A549 (cell line): Measurements from ENCODE around the gene HES6.

Experiments used
- CBX2 ChIP-seq: fragments of 200-600 bp; sonication (generic); IDR thresholded peaks from 2 replicates; pipeline ENCODE4 v1.6.1; 2016; ENCODE audit warnings: low read depth, mild to moderate bottlenecking, borderline replicate concordance
- CBX8 ChIP-seq: fragments of 200-600 bp; sonication (generic); IDR thresholded peaks from 2 replicates; pipeline ENCODE4 v1.6.1; 2016
- CHD2 ChIP-seq: fragments of 150-350 bp; IDR thresholded peaks from 2 replicates; pipeline ENCODE4 v1.6.1; 2014; ENCODE audit warnings: low read length; ENCODE audit not compliant: partially characterized antibody
- CTCF ChIP-seq: fragments of >200 bp; sonication (Bioruptor Twin); formaldehyde crosslinking; IDR thresholded peaks from 3 replicates; pipeline ENCODE4 v1.5.1; 2016
- ELK1 ChIP-seq: fragments of 150-350 bp; IDR thresholded peaks from 2 replicates; pipeline ENCODE4 v1.6.1; 2014; ENCODE audit warnings: low read depth, mild to moderate bottlenecking, low read length
- HES2 ChIP-seq: fragments of >200 bp; sonication (Bioruptor Twin); formaldehyde crosslinking; IDR thresholded peaks from 2 replicates; pipeline ENCODE4 v1.6.1; 2016
- MAZ ChIP-seq: fragments of 150-350 bp; IDR thresholded peaks from 2 replicates; pipeline ENCODE4 v1.6.1; 2014; ENCODE audit warnings: antibody characterized with exemption, low read depth, low read length, borderline replicate concordance
- POLR2A ChIP-seq: IDR thresholded peaks from 2 replicates; pipeline ENCODE4 v1.6.1; 2012; ENCODE audit warnings: mild to moderate bottlenecking, low read length
- RAD21 ChIP-seq, 2 experiments: fragments of >200 bp in 1 of 2; sonication (Bioruptor Twin) in 1 of 2; formaldehyde crosslinking in 1 of 2; IDR thresholded peaks in 1 of 2; conservative IDR thresholded peaks in 1 of 2; 2 replicates in 1 of 2; 3 replicates in 1 of 2; pipeline ENCODE4 v1.6.1; 2012 to 2018; ENCODE audit warnings: inconsistent platforms in 1 of 2
- REST ChIP-seq: fragments of 200-600 bp; sonication (generic); IDR thresholded peaks from 2 replicates; pipeline ENCODE4 v1.6.1; 2016; ENCODE audit warnings: antibody characterized with exemption, mild to moderate bottlenecking, moderate library complexity
- RFX5 ChIP-seq: fragments of 450-650 bp; IDR thresholded peaks from 2 replicates; pipeline ENCODE4 v1.7.1; 2014; ENCODE audit warnings: antibody characterized with exemption, mild to moderate bottlenecking, moderate library complexity

- TF ChIP-seq HES2: no peak
- no peak for TF ChIP-seq CTCF
- TF ChIP-seq RAD21 (conservative IDR thresholded peaks at IDR 0.05 in 1 of 2, IDR thresholded peaks at IDR 0.05 in 1 of 2): no peak
- no peak for TF ChIP-seq POLR2A
- no peak for TF ChIP-seq CBX8
- TF ChIP-seq MAZ: no peak
- TF ChIP-seq RFX5: no peak
- TF ChIP-seq REST: no peak
- TF ChIP-seq ELK1: no peak
- no peak for TF ChIP-seq CBX2
- no peak for TF ChIP-seq CHD2
Observed at GRCh38 chr2:238231809-238232208, 8.0 kb downstream of the HES6 start.
